DND-41 (cell line): Measurements from ENCODE around the gene SLC11A2.
A peak's percentile ranks its signal among the peaks of the same experiment; 100 is the strongest.

Source experiments
- ATAC-seq: fragments of 200-7000 bp; cut with Tn5 transposase; 3 replicates; pipeline ENCODE4 v1.9.1; 2021; ENCODE audit warnings: low read depth; ENCODE audit not compliant: insufficient read depth
- DNase-seq: peaks from one replicate; pipeline ENCODE4 v3.0.0-alpha.2; 2020
- H2AFZ ChIP-seq: 2 replicates; pipeline ENCODE4 v1.6.0; 2012; ENCODE audit warnings: low read depth, low read length
- H3K27ac ChIP-seq: 2 replicates; pipeline ENCODE4 v1.5.1; 2012; ENCODE audit warnings: low read length, inconsistent platforms
- H3K27me3 ChIP-seq: fragments of 200-600 bp; sonication (generic); 2 replicates; pipeline ENCODE4 v1.6.0; 2012; ENCODE audit warnings: low read length, mild to moderate bottlenecking, inconsistent platforms; ENCODE audit not compliant: insufficient read depth, poor library complexity
- H3K36me3 ChIP-seq: 2 replicates; pipeline ENCODE4 v1.5.1; 2012; ENCODE audit warnings: low read length, inconsistent platforms; ENCODE audit not compliant: insufficient read depth
- H3K4me1 ChIP-seq: 2 replicates; pipeline ENCODE4 v1.5.1; 2012; ENCODE audit warnings: mild to moderate bottlenecking, low read length; ENCODE audit not compliant: insufficient read depth
- H3K4me2 ChIP-seq: 2 replicates; pipeline ENCODE4 v1.6.0; 2012; ENCODE audit warnings: mild to moderate bottlenecking, moderate library complexity, low read length, inconsistent platforms; ENCODE audit not compliant: insufficient read depth
- H3K4me3 ChIP-seq, 2 experiments: fragments of 200-600 bp in 1 of 2; shearing (Covaris generic) in 1 of 2; 2 replicates each; pipeline ENCODE4 v1.5.1; 2012 to 2016; ENCODE audit warnings: inconsistent platforms in 2 of 2, low read length in 2 of 2, mild to moderate bottlenecking in 2 of 2, low read depth in 1 of 2, moderate library complexity in 1 of 2
- H3K79me2 ChIP-seq: 2 replicates; pipeline ENCODE4 v1.6.0; 2012; ENCODE audit warnings: low read length, inconsistent platforms; ENCODE audit not compliant: insufficient read depth
- H3K9ac ChIP-seq: 2 replicates; pipeline ENCODE4 v1.6.0; 2012; ENCODE audit warnings: low read depth, mild to moderate bottlenecking, inconsistent platforms, low read length, moderate library complexity
- H3K9me3 ChIP-seq: 2 replicates; pipeline ENCODE4 v1.5.1; 2012; ENCODE audit warnings: low read length, moderate library complexity, mild to moderate bottlenecking, inconsistent platforms; ENCODE audit not compliant: insufficient read depth, severe bottlenecking
- H4K20me1 ChIP-seq: 2 replicates; pipeline ENCODE4 v1.6.0; 2012; ENCODE audit warnings: low read length; ENCODE audit not compliant: insufficient read depth
- EZH2 ChIP-seq: IDR thresholded peaks from 3 replicates; pipeline ENCODE4 v1.6.1; 2012; ENCODE audit warnings: borderline replicate concordance, low read depth, mild to moderate bottlenecking, moderate library complexity, low read length, inconsistent platforms; ENCODE audit not compliant: severe bottlenecking
- TF ChIP-seq, protein P1 (sequence below): IDR thresholded peaks from 2 replicates; pipeline ENCODE4 v1.5.1; 2012; ENCODE audit warnings: borderline replicate concordance, low read length, moderate library complexity, mild to moderate bottlenecking; ENCODE audit not compliant: poor library complexity, severe bottlenecking; ENCODE audit errors: extremely low read depth

The SLC11A2 gene

DNA sequence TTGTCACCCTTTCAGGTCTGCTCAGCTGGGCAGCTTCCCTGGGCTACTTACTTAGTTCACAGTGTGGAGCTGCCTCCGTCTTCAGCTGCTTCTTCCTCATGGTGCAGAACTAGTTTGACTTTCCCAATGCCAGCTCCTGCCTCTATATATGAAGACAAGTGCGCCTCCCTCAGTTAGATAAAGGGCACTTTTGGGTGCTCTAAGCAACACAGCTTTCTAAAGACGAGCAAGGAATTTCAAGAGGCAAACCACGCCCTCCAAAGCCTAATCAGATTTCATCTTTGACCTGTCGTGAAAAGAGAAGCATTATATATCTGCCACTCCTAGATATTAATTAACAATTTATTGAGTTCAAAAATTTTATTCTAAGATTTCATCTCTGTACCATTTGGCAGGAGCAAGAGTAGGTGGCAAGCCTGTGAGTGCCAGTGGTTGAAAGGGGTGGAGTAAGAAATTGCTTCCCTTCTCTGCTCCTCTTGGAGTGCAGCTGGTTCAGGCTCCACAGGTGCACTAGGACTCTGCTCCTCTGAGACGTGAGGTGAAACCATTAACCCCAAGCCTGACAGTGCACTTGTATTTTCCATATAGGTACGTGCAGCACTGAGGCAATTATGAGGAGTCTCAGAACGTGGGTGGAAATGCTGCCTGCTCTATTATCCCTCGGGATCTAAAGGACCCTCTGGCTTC lies 2.1 kb upstream of the SLC11A2 start:
- Histone ChIP-seq H3K36me3 (peaks cover 5% of the 10 kb centered on the region; the same call in 1 of the 2 replicates), H3K4me1 (peaks cover 37% of the 10 kb centered on the region), H3K4me3 (no peak overlapping the region), H2AFZ (no peak overlapping the region), H3K9me3 (no peaks in the 10 kb centered on the region), H4K20me1 (peaks cover 2% of the 10 kb centered on the region; the same call in 1 of the 2 replicates), H3K27ac (no peak overlapping the region), H3K9ac (no peak overlapping the region), H3K79me2 (peaks cover 33% of the 10 kb centered on the region), H3K27me3 (no peaks in the 10 kb centered on the region), H3K4me2 (no peak overlapping the region)
- TF ChIP-seq, protein P1, sequence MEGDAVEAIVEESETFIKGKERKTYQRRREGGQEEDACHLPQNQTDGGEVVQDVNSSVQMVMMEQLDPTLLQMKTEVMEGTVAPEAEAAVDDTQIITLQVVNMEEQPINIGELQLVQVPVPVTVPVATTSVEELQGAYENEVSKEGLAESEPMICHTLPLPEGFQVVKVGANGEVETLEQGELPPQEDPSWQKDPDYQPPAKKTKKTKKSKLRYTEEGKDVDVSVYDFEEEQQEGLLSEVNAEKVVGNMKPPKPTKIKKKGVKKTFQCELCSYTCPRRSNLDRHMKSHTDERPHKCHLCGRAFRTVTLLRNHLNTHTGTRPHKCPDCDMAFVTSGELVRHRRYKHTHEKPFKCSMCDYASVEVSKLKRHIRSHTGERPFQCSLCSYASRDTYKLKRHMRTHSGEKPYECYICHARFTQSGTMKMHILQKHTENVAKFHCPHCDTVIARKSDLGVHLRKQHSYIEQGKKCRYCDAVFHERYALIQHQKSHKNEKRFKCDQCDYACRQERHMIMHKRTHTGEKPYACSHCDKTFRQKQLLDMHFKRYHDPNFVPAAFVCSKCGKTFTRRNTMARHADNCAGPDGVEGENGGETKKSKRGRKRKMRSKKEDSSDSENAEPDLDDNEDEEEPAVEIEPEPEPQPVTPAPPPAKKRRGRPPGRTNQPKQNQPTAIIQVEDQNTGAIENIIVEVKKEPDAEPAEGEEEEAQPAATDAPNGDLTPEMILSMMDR = peak; percentile 71
- no peak for TF ChIP-seq EZH2
- no peak for ATAC-seq
- DNase-seq = peak; percentile 33

DNA sequence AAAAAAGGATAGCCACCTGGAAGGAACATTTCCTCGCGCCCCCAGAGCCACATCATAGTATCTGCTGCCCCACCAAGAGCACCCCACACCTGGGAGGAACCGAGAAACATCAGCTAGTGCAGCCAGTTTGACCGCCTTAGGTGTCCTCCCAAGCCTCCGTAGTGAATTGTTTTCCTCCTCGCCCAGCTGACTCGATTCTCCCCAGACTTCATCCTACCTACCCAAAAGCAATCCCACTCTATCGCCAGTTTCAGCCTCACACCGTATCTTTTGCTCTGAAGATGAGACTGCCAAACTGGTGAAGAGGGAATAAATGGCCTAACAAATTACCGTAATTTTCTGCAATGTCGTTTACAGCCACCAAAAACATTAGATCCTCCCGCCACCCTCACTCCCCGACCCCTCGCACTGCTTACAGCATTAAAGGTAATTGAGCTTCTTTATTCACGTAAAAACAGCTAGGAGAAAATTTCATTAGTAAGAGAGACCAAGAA lies 1.2 kb upstream of the SLC11A2 start:
- H3K79me2 ChIP-seq = peaks cover 42% of the 10 kb centered on the region
- H3K4me1 ChIP-seq = peaks cover 46% of the 10 kb centered on the region
- no peaks in the 10 kb centered on the region for H3K9me3 ChIP-seq
- ATAC-seq = no peak
- H3K27ac ChIP-seq = no peak overlapping the region
- H2AFZ ChIP-seq = 0 out of 2 replicates have a peak overlapping the region, but pooled peaks have one; percentile 43
- no peak for DNase-seq
- no peak for TF ChIP-seq EZH2
- TF ChIP-seq, protein P1 = no peak
- H4K20me1 ChIP-seq = peaks cover 2% of the 10 kb centered on the region; the same call in 1 of the 2 replicates
- H3K27me3 ChIP-seq = no peaks in the 10 kb centered on the region
- H3K9ac ChIP-seq = no peak overlapping the region
- no peak overlapping the region for H3K4me2 ChIP-seq
- peaks cover 5% of the 10 kb centered on the region; the same call in 1 of the 2 replicates for H3K36me3 ChIP-seq
- H3K4me3 ChIP-seq = no peak overlapping the region

DNA sequence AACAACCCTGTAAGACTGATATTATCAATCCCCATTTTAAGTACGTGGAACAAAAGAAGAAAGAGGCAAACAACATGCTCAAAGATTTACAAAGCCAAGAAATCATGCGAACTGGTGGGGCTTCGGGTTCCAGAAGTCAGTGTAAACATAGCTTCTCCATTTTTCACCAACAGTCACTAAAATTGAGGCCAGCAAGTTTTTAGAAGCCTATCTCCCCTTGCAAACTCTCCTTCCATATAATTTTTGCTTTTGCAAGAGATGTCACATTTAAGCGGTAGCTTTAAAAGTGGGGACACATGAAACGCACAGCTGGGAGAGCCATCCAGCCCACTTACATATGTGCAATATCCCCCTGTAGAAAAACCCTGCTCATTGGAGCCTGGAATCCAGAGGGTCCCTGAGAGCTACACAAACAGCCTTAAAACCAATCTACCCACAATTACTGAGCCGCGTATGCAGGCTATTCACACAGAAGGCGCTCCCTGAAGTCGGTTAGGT lies 797 bp downstream of the SLC11A2 start:
- DNase-seq (no peak), ATAC-seq (no peak; the same call in 1 of the 3 replicates)
- peaks cover 2% of the 10 kb centered on the region; the same call in 1 of the 2 replicates for H4K20me1 ChIP-seq
- H3K27ac ChIP-seq = peak overlapping the region; percentile 81
- peaks cover 62% of the 10 kb centered on the region for H3K79me2 ChIP-seq
- H3K4me1 ChIP-seq = peaks cover 66% of the 10 kb centered on the region
- no peak for TF ChIP-seq EZH2
- TF ChIP-seq, protein P1 = no peak
- H2AFZ ChIP-seq = peak overlapping the region; percentile 95
- peaks cover 5% of the 10 kb centered on the region; the same call in 1 of the 2 replicates for H3K36me3 ChIP-seq
- peak overlapping the region; percentile 74 for H3K4me2 ChIP-seq
- H3K27me3 ChIP-seq = no peaks in the 10 kb centered on the region
- H3K9me3 ChIP-seq = no peaks in the 10 kb centered on the region
- peak overlapping the region; percentile 49 to 73 for H3K4me3 ChIP-seq
- peak overlapping the region; percentile 81 for H3K9ac ChIP-seq
